ENCODE measurements around the gene TLE1. TPM values are rescaled to one million over a fixed set of nuclear protein-coding genes. Genes with fewer than 3 reads are reported as not detected.

Gene TLE1
- total RNA-seq, 1 donor from 2014 or later = not detected

- no peaks in the 10 kb centered on the region for H3K36me3 Mint-ChIP-seq (ENCODE audit: low read depth)
- no peaks in the 10 kb centered on the region for H3K4me1 Mint-ChIP-seq (ENCODE audit: low read depth)
- no peak for DNase-seq (ENCODE audit: low spot score)
- no peaks in the 10 kb centered on the region for H3K27me3 Mint-ChIP-seq (ENCODE audit: insufficient read depth)
- no peak overlapping the region for H3K4me3 Mint-ChIP-seq
- intact Hi-C loops (cut with micrococcal nuclease) = no loop called here
- no peak overlapping the region for H3K27ac Mint-ChIP-seq
- no peaks in the 10 kb centered on the region for H3K9me3 Mint-ChIP-seq
Measured at GRCh38 chr9:81543695-81544094, 145.7 kb downstream of the TLE1 start.

GRCh38 chr9:81542118-81542889 is 147.0 kb downstream of the TLE1 start:
- Mint-ChIP-seq H3K27me3 (ENCODE audit: insufficient read depth) (no peaks in the 10 kb centered on the region), H3K27ac (no peak overlapping the region), H3K4me3 (no peak overlapping the region), H3K4me1 (ENCODE audit: low read depth) (no peaks in the 10 kb centered on the region), H3K36me3 (ENCODE audit: low read depth) (no peaks in the 10 kb centered on the region), H3K9me3 (no peaks in the 10 kb centered on the region)
- intact Hi-C loops (cut with micrococcal nuclease) = no loop called here
- DNase-seq (ENCODE audit: low spot score) = no peak

GRCh38 chr9:81540142-81540710 is 149.1 kb downstream of the TLE1 start:
- Mint-ChIP-seq H3K4me3 (no peak overlapping the region), H3K27me3 (ENCODE audit: insufficient read depth) (no peaks in the 10 kb centered on the region), H3K27ac (no peak overlapping the region), H3K36me3 (ENCODE audit: low read depth) (no peaks in the 10 kb centered on the region), H3K4me1 (ENCODE audit: low read depth) (no peaks in the 10 kb centered on the region), H3K9me3 (no peaks in the 10 kb centered on the region)
- DNase-seq (ENCODE audit: low spot score) = no peak
- intact Hi-C loops (cut with micrococcal nuclease) = no loop called here

- Mint-ChIP-seq H3K27ac (no peak overlapping the region), H3K27me3 (ENCODE audit: insufficient read depth) (no peaks in the 10 kb centered on the region), H3K36me3 (ENCODE audit: low read depth) (no peaks in the 10 kb centered on the region), H3K4me3 (no peak overlapping the region), H3K9me3 (no peaks in the 10 kb centered on the region), H3K4me1 (ENCODE audit: low read depth) (no peaks in the 10 kb centered on the region)
- intact Hi-C loops (cut with micrococcal nuclease) = no loop called here
- no peak for DNase-seq (ENCODE audit: low spot score)
Measured at GRCh38 chr9:81539317-81539716, 150.0 kb downstream of the TLE1 start.

GRCh38 chr9:81538890-81539289 is 150.5 kb downstream of the TLE1 start:
- DNase-seq (ENCODE audit: low spot score) = no peak
- Mint-ChIP-seq H3K9me3 (no peaks in the 10 kb centered on the region), H3K36me3 (ENCODE audit: low read depth) (no peaks in the 10 kb centered on the region), H3K27me3 (ENCODE audit: insufficient read depth) (no peaks in the 10 kb centered on the region), H3K27ac (no peak overlapping the region), H3K4me3 (no peak overlapping the region), H3K4me1 (ENCODE audit: low read depth) (no peaks in the 10 kb centered on the region)
- intact Hi-C loops (cut with micrococcal nuclease) = no loop called here

GRCh38 chr9:81537964-81538363 is 151.4 kb downstream of the TLE1 start:
- DNase-seq (ENCODE audit: low spot score) = no peak
- Mint-ChIP-seq H3K4me1 (ENCODE audit: low read depth) (no peaks in the 10 kb centered on the region), H3K36me3 (ENCODE audit: low read depth) (no peaks in the 10 kb centered on the region), H3K4me3 (no peak overlapping the region), H3K27ac (no peak overlapping the region), H3K9me3 (no peaks in the 10 kb centered on the region), H3K27me3 (ENCODE audit: insufficient read depth) (no peaks in the 10 kb centered on the region)
- intact Hi-C loops (cut with micrococcal nuclease) = no loop called here

GRCh38 chr9:81536242-81537025 is 152.9 kb downstream of the TLE1 start:
- H3K4me1 Mint-ChIP-seq (ENCODE audit: low read depth) = no peaks in the 10 kb centered on the region
- H3K4me3 Mint-ChIP-seq = no peak overlapping the region
- intact Hi-C loops (cut with micrococcal nuclease) = no loop called here
- DNase-seq (ENCODE audit: low spot score) = no peak
- no peaks in the 10 kb centered on the region for H3K27me3 Mint-ChIP-seq (ENCODE audit: insufficient read depth)
- no peaks in the 10 kb centered on the region for H3K36me3 Mint-ChIP-seq (ENCODE audit: low read depth)
- no peak overlapping the region for H3K27ac Mint-ChIP-seq
- H3K9me3 Mint-ChIP-seq = no peaks in the 10 kb centered on the region

GRCh38 chr9:81535542-81536241 is 153.7 kb downstream of the TLE1 start:
- Mint-ChIP-seq H3K27me3 (ENCODE audit: insufficient read depth) (no peaks in the 10 kb centered on the region), H3K9me3 (no peaks in the 10 kb centered on the region), H3K4me3 (no peak overlapping the region), H3K27ac (no peak overlapping the region), H3K36me3 (ENCODE audit: low read depth) (no peaks in the 10 kb centered on the region), H3K4me1 (ENCODE audit: low read depth) (no peaks in the 10 kb centered on the region)
- intact Hi-C loops (cut with micrococcal nuclease) = no loop called here
- no peak for DNase-seq (ENCODE audit: low spot score)

- Mint-ChIP-seq H3K9me3 (no peaks in the 10 kb centered on the region), H3K36me3 (ENCODE audit: low read depth) (no peaks in the 10 kb centered on the region), H3K4me3 (no peak overlapping the region), H3K27ac (no peak overlapping the region), H3K4me1 (ENCODE audit: low read depth) (no peaks in the 10 kb centered on the region), H3K27me3 (ENCODE audit: insufficient read depth) (no peaks in the 10 kb centered on the region)
- DNase-seq (ENCODE audit: low spot score) = no peak
- intact Hi-C loops (cut with micrococcal nuclease) = no loop called here
Measured at GRCh38 chr9:81534138-81534875, 155.0 kb downstream of the TLE1 start.

Other genes with a start within 250 kb of the TLE1 start
- not detected in 2 replicates for gene SPATA31D4, start 238.9 kb upstream of the TLE1 start, total RNA-seq